H1 (cell line): ENCODE results near the gene MIEN1. TPM values are rescaled to one million over a fixed set of nuclear protein-coding genes. Genes with fewer than 3 reads are reported as not detected.

Experiments
- CBX5 ChIP-seq: fragments of 300-800, 300-1000 bp; sonication (generic); IDR thresholded peaks from 2 replicates; pipeline ENCODE4 v1.7.1; 2016; ENCODE audit warnings: antibody characterized with exemption, low read length, low read depth
- CHD7 ChIP-seq: fragments of 300-600 bp; sonication (generic); IDR thresholded peaks from 2 replicates; pipeline ENCODE4 v1.7.1; 2012; ENCODE audit warnings: low read length, moderate library complexity, mild to moderate bottlenecking, inconsistent platforms; ENCODE audit not compliant: insufficient replicate concordance
- HDAC6 ChIP-seq: IDR thresholded peaks from one replicate; pipeline ENCODE4 v1.7.1; 2012; ENCODE audit warnings: low read depth, mild to moderate bottlenecking, inconsistent platforms, low read length, moderate library complexity
- MAX ChIP-seq: IDR thresholded peaks from 2 replicates; pipeline ENCODE4 v1.6.1; 2012; ENCODE audit warnings: inconsistent platforms
- NANOG ChIP-seq: IDR thresholded peaks from 2 replicates; pipeline ENCODE4 v1.6.1; 2011; ENCODE audit warnings: low read length, low read depth, mild to moderate bottlenecking, inconsistent platforms; ENCODE audit not compliant: insufficient read depth, poor library complexity, severe bottlenecking
- TBP ChIP-seq: IDR thresholded peaks from 2 replicates; pipeline ENCODE4 v1.6.1; 2011; ENCODE audit warnings: low read depth, low read length, improper control_type of control experiment
- polyA plus RNA-seq, 7 experiments: library from polyadenylated mRNA; depleted of rRNA in 3 of 7; stranded (reverse) in 5 of 7; unstranded in 2 of 7; fragments of >200 nt in 5 of 7; fragments of 200-250 nt in 2 of 7; gene quantifications; 1 replicate in 5 of 7; 2 replicates in 1 of 7; 4 replicates in 1 of 7; pipeline versions ENCODE4 v1.2.1 to v1.2.3, GENCODE V29; 2011 to 2013; ENCODE audit warnings: missing spikeins in 2 of 7, mixed read lengths in 2 of 7
- total RNA-seq: library from RNA; stranded (reverse); fragmentation: NEBNext Ultra II Directional; extraction: Animal tissue kit (Norgen Biotek cat#: 25700); gene quantifications from 2 replicates; pipeline ENCODE4 v1.2.1, GENCODE V29; 2021

Gene MIEN1
- total and polyA plus RNA-seq, 2 of the 8 experiments (the other 6 are each of a cell fraction or from before 2014, with no cell fraction given) = 29.6 to 54.9 TPM

DNA sequence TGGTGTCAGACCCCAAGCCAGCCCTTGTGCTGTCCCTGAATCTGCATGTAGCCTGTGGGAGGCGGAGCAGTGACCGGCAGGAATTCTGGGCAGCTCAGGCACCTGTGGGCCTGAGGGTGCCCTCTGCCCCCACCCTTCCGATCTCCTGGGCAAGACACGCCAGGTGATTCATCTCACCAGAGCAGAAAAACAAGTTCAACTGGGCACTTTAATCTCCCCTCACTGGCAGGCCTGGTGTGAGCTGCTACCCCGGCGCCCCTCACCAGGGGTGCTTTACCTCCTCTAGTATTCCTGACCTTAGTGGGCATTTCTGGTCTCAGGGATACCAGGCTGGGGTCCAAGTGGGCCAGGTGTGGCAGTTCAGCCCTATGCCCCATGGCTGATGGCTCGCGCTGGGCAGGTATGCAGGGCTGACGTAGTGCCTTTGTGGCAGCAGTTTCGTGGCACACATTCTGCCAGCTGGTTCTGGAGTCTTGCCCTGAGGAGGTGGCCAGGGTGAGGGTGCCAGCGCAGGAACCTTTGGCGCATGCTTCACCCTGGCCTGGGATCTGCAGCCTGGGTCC is 24.5 kb downstream of the MIEN1 start (continued):
- TF ChIP-seq TBP = no peak
- no peak for TF ChIP-seq CBX5
- no peak for TF ChIP-seq CHD7
- TF ChIP-seq HDAC6 = no peak
- no peak for TF ChIP-seq MAX
- TF ChIP-seq NANOG = no peak
- TF ChIP-seq, all 59 proteins: peak for 0
